ENCODE data around the gene OAF. TPM values are rescaled to one million over a fixed set of nuclear protein-coding genes. Genes with fewer than 3 reads are reported as not detected.

The OAF gene
- total RNA-seq, 1 experiment from 2014 or later, result 0.30 TPM

DNA sequence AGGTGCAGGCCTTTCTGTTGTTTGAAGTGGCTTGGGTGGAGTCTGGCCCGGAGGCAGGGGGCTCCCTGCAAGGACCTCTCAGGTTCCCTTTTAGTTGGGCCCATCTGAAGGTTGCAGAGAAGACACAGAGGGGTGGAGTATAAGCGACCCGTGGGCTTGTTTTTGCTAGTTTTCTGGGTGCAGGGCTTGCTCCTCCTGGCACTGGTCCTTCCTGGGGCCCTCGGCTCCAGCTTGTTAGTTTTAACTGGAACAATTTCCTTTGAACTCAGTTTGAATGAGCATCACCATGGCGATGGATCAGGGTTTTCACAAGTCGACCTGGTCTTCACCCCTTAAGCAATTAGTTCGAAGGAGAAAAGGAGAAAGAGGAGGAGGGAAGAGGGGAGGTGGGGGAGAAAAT is 28.5 kb upstream of the OAF start:
- Histone ChIP-seq H3K27ac (ENCODE audit: low read length) (no peak overlapping the region), H3K4me3 (ENCODE audit: low read length) (no peak overlapping the region), H3K4me1 (ENCODE audit: low read length) (no peaks in the 10 kb centered on the region), H3K4me2 (ENCODE audit: low read depth, low read length, poor library complexity, severe bottlenecking) (no peak overlapping the region), H3K9me3 (ENCODE audit: low read length) (no peaks in the 10 kb centered on the region), H3K9ac (ENCODE audit: low read length) (no peak overlapping the region), H4K20me1 (ENCODE audit: insufficient read depth, low read depth, low read length) (no peaks in the 10 kb centered on the region), H3K27me3 (ENCODE audit: low read length) (no peaks in the 10 kb centered on the region), H3K36me3 (ENCODE audit: insufficient read depth, low read length) (no peaks in the 10 kb centered on the region), H2AFZ (ENCODE audit: low read length) (no peak overlapping the region), H3K79me2 (ENCODE audit: low read length) (no peaks in the 10 kb centered on the region), H3K9me2 (replicated peaks; ENCODE audit: insufficient read depth, low read length) (no peaks in the 10 kb centered on the region)
- no peak for DNase-seq

DNA sequence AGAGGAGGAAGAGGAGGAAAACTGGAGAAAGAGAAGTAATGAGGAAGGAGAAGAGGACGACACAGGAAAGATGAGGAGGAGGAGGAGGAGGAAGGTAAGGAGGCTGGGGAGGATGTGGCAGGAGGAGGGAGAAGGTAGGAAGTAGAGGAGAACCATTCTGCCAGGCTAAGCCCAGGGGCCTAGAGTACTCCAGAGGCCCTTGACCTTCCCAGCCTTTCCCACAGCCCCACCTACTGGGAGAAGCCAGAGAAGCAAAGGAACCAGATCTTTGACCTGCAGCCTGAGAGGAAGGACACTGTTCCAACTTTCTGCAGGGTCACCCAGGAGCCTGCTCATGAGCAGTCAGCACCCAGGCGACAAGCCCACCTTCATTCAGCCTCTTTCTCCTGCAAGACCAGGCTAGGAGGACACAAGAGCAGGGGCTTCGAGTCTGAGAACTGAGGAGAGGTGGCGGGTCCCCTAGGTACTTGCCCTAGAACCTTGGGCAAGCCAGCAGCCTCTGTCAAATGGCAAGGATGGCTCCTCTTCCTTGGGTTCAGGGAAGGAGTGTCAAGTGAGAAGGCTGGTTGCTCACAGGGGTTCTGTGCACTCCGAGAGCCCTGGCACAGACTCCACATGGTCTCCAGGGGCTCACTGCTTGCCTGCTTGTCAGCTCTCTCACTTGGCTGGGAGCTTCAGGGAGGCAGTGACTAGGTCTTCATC is 27.9 kb upstream of the OAF start:
- H3K27me3 ChIP-seq (ENCODE audit: low read length), result no peaks in the 10 kb centered on the region
- no peak for DNase-seq
- H4K20me1 ChIP-seq (ENCODE audit: insufficient read depth, low read depth, low read length), result no peaks in the 10 kb centered on the region
- no peaks in the 10 kb centered on the region for H3K9me2 ChIP-seq (replicated peaks; ENCODE audit: insufficient read depth, low read length)
- H3K27ac ChIP-seq (ENCODE audit: low read length), result no peak overlapping the region
- H3K36me3 ChIP-seq (ENCODE audit: insufficient read depth, low read length), result no peaks in the 10 kb centered on the region
- no peak overlapping the region for H3K4me2 ChIP-seq (ENCODE audit: low read depth, low read length, poor library complexity, severe bottlenecking)
- H3K9me3 ChIP-seq (ENCODE audit: low read length), result no peaks in the 10 kb centered on the region
- no peak overlapping the region for H3K4me3 ChIP-seq (ENCODE audit: low read length)
- H2AFZ ChIP-seq (ENCODE audit: low read length), result no peak overlapping the region
- no peaks in the 10 kb centered on the region for H3K79me2 ChIP-seq (ENCODE audit: low read length)
- no peaks in the 10 kb centered on the region for H3K4me1 ChIP-seq (ENCODE audit: low read length)
- no peak overlapping the region for H3K9ac ChIP-seq (ENCODE audit: low read length)

DNA sequence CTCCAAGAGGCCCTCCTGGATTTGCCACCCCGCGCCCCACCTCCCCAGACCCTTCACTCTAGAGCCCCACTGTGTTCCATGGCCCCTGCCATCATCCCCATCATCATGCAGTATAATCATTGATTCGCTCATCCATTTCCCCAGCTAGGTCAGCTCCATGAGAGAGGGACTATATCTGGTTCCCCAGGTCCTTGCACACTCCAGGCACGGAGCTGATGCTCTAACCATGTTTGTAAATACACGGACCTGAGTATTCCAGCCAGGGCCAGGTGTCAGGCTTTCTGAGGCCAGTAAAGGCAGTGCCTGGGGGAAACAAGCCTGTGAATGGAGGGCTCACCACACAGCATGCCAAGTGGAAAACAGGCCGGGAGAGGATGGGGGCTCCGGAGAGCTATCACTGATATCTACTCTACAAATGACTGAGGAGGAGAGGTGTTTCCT is 27.1 kb upstream of the OAF start:
- H3K9ac ChIP-seq (ENCODE audit: low read length), result no peak overlapping the region
- H3K9me2 ChIP-seq (replicated peaks; ENCODE audit: insufficient read depth, low read length), result no peaks in the 10 kb centered on the region
- no peak overlapping the region for H3K4me3 ChIP-seq (ENCODE audit: low read length)
- H4K20me1 ChIP-seq (ENCODE audit: insufficient read depth, low read depth, low read length), result no peaks in the 10 kb centered on the region
- H3K9me3 ChIP-seq (ENCODE audit: low read length), result no peaks in the 10 kb centered on the region
- no peaks in the 10 kb centered on the region for H3K27me3 ChIP-seq (ENCODE audit: low read length)
- no peaks in the 10 kb centered on the region for H3K79me2 ChIP-seq (ENCODE audit: low read length)
- H2AFZ ChIP-seq (ENCODE audit: low read length), result no peak overlapping the region
- H3K36me3 ChIP-seq (ENCODE audit: insufficient read depth, low read length), result no peaks in the 10 kb centered on the region
- DNase-seq, result no peak
- no peak overlapping the region for H3K4me2 ChIP-seq (ENCODE audit: low read depth, low read length, poor library complexity, severe bottlenecking)
- no peaks in the 10 kb centered on the region for H3K4me1 ChIP-seq (ENCODE audit: low read length)
- H3K27ac ChIP-seq (ENCODE audit: low read length), result no peak overlapping the region

DNA sequence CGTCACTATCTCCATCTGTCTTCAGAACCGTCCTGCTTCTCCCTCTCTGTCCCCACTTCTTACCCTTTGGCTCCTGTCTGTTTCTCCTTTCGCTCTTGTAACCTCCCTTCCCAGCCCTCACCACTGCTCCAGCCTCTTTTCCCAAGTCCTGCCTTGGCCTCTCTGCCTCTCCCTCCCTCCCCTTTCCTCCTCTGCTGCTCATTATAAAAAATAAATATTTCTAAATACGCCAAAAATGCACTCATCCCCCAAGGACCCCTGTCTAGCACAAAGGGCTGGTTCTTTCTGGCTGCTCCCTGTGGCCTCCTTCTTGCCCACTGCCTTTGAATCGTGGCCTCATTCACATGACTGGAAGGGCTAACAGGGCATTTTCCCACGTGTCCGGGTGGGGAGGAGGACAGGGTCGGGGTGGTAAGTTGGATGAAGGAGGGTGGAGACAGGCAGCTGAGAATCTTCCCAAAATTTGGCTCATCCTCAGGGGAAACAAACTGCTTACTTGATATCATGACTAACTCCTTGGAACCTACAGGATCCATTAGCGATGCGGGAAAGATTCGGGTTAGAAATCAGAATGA is 26.4 kb upstream of the OAF start:
- H4K20me1 ChIP-seq (ENCODE audit: insufficient read depth, low read depth, low read length), result no peaks in the 10 kb centered on the region
- H3K4me1 ChIP-seq (ENCODE audit: low read length), result no peaks in the 10 kb centered on the region
- H3K79me2 ChIP-seq (ENCODE audit: low read length), result no peaks in the 10 kb centered on the region
- H3K9me3 ChIP-seq (ENCODE audit: low read length), result no peaks in the 10 kb centered on the region
- H3K9me2 ChIP-seq (replicated peaks; ENCODE audit: insufficient read depth, low read length), result no peaks in the 10 kb centered on the region
- H3K36me3 ChIP-seq (ENCODE audit: insufficient read depth, low read length), result no peaks in the 10 kb centered on the region
- no peak overlapping the region for H2AFZ ChIP-seq (ENCODE audit: low read length)
- H3K27me3 ChIP-seq (ENCODE audit: low read length), result no peaks in the 10 kb centered on the region
- H3K4me2 ChIP-seq (ENCODE audit: low read depth, low read length, poor library complexity, severe bottlenecking), result no peak overlapping the region
- H3K4me3 ChIP-seq (ENCODE audit: low read length), result no peak overlapping the region
- no peak overlapping the region for H3K27ac ChIP-seq (ENCODE audit: low read length)
- no peak for DNase-seq
- H3K9ac ChIP-seq (ENCODE audit: low read length), result no peak overlapping the region

DNA sequence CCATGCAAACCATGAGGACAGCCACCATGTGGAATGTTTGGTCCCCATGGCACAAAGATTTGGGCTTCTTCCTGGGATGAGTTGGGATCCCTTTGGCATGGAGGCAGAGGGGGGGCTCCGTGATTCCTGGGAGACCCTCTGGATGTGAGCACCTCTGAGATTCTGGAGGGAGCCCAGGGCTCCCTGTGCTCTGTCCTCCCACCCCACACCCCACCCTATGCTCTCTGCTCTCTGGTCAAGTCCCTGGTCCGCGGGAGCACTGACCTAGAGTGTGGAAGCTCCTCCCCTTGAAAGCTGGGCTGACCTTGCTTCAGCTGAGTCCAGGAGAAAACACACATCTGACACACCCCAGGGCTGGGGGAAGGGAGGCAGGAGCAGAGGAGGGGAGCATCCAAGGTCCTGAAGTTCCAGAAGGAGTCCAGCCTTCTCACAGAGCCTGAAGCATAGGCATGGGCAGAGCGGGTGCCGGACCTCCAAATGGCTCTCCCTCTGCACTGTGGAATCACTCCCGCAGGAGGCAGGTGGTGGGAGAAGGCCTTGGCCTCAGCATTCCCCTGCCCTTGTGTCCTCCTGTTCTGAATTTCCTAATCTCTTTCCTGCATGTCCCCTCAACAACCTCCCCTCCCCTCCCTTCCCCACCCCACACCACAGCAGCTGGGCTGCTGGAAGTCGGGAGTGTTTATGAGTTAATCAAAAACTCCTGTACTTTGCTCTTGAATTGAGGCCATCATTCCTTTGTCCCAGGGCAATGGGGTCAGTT is 25.7 kb upstream of the OAF start:
- no peak overlapping the region for H3K9ac ChIP-seq (ENCODE audit: low read length)
- no peaks in the 10 kb centered on the region for H3K27me3 ChIP-seq (ENCODE audit: low read length)
- no peak overlapping the region for H3K27ac ChIP-seq (ENCODE audit: low read length)
- no peaks in the 10 kb centered on the region for H4K20me1 ChIP-seq (ENCODE audit: insufficient read depth, low read depth, low read length)
- H3K4me1 ChIP-seq (ENCODE audit: low read length), result no peaks in the 10 kb centered on the region
- no peaks in the 10 kb centered on the region for H3K79me2 ChIP-seq (ENCODE audit: low read length)
- no peak overlapping the region for H3K4me3 ChIP-seq (ENCODE audit: low read length)
- no peak overlapping the region for H2AFZ ChIP-seq (ENCODE audit: low read length)
- H3K36me3 ChIP-seq (ENCODE audit: insufficient read depth, low read length), result no peaks in the 10 kb centered on the region
- no peaks in the 10 kb centered on the region for H3K9me3 ChIP-seq (ENCODE audit: low read length)
- H3K4me2 ChIP-seq (ENCODE audit: low read depth, low read length, poor library complexity, severe bottlenecking), result no peak overlapping the region
- DNase-seq, result no peak
- H3K9me2 ChIP-seq (replicated peaks; ENCODE audit: insufficient read depth, low read length), result no peaks in the 10 kb centered on the region

DNA sequence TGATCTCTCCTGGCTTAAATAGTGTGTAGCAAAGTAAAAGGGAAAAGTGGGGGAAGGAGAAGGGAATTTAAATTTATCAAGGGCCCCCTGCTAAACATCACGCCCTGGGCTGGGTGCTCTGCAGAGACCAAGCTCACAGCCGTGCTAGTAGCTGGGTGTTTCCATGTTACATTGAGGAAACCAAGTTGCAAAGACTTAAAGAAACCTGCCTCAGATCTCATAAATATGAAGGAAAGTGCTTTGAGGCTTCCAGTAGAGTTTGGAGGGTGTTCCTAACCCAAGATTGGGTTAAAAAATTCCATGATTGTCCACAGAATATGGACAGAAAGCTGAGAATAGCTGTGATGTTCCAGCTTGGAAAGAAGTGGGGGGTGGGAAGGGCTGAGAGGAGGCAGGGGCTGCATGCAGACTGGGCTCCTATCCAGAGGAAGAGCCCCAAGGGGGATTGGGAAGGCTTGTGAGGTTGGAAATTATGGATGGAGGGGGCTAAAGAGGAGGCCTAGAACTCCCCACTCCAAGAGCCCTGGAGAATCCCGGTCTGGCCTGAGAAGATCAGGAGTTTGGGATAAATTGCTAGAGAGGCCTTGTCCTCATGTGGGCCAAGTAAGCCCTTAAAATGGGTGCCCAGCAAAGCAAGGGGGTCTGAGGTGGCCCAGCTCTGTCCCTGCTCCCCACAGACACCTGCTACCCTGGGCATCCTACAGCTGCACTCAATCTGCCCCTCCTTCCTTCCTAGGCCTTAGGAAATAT is 25.0 kb upstream of the OAF start:
- Histone ChIP-seq H4K20me1 (ENCODE audit: insufficient read depth, low read depth, low read length) (no peaks in the 10 kb centered on the region), H3K27ac (ENCODE audit: low read length) (no peak overlapping the region), H3K79me2 (ENCODE audit: low read length) (no peaks in the 10 kb centered on the region), H3K4me2 (ENCODE audit: low read depth, low read length, poor library complexity, severe bottlenecking) (no peak overlapping the region), H3K27me3 (ENCODE audit: low read length) (no peaks in the 10 kb centered on the region), H2AFZ (ENCODE audit: low read length) (no peak overlapping the region), H3K9ac (ENCODE audit: low read length) (no peak overlapping the region), H3K4me3 (ENCODE audit: low read length) (no peak overlapping the region), H3K4me1 (ENCODE audit: low read length) (no peaks in the 10 kb centered on the region), H3K36me3 (ENCODE audit: insufficient read depth, low read length) (no peaks in the 10 kb centered on the region), H3K9me3 (ENCODE audit: low read length) (no peaks in the 10 kb centered on the region), H3K9me2 (replicated peaks; ENCODE audit: insufficient read depth, low read length) (no peaks in the 10 kb centered on the region)
- no peak for DNase-seq

DNA sequence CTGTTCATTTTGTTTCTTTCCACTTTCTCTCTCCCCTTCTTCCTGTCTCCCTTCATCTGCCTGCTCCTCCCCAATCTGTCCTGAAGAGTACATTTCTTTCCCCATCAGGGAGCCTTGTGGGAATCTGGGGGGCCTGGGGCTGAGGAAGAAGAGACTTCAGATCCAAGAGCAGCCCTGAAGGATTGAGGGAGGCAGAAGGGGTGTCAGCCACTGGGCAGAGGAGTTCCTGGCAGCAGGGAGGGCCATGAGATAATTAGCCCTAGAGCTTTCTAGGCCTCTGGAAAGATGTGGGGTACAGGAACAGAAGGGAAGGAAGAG is 24.4 kb upstream of the OAF start:
- DNase-seq, result no peak
- no peaks in the 10 kb centered on the region for H3K36me3 ChIP-seq (ENCODE audit: insufficient read depth, low read length)
- H3K4me3 ChIP-seq (ENCODE audit: low read length), result no peak overlapping the region
- no peaks in the 10 kb centered on the region for H3K9me3 ChIP-seq (ENCODE audit: low read length)
- H3K9ac ChIP-seq (ENCODE audit: low read length), result no peak overlapping the region
- H3K4me2 ChIP-seq (ENCODE audit: low read depth, low read length, poor library complexity, severe bottlenecking), result no peak overlapping the region
- no peaks in the 10 kb centered on the region for H3K9me2 ChIP-seq (replicated peaks; ENCODE audit: insufficient read depth, low read length)
- no peak overlapping the region for H3K27ac ChIP-seq (ENCODE audit: low read length)
- no peaks in the 10 kb centered on the region for H3K79me2 ChIP-seq (ENCODE audit: low read length)
- no peaks in the 10 kb centered on the region for H4K20me1 ChIP-seq (ENCODE audit: insufficient read depth, low read depth, low read length)
- no peaks in the 10 kb centered on the region for H3K27me3 ChIP-seq (ENCODE audit: low read length)
- H3K4me1 ChIP-seq (ENCODE audit: low read length), result no peaks in the 10 kb centered on the region
- H2AFZ ChIP-seq (ENCODE audit: low read length), result no peak overlapping the region
